ENCODE results near the gene STK11. TPM values are rescaled to one million over a fixed set of nuclear protein-coding genes. Genes with fewer than 3 reads are reported as not detected.
"Not testable (repeated sequence)": the region's sequence is repeated elsewhere in the genome, so short reads cannot be mapped to it uniquely, and the experiment has no call there.

The STK11 gene
- total RNA-seq, 4 donors from 2014 or later = 38.0 to 48.4 (median 44.2) TPM

GRCh38 chr19:1206150-1206863, 729 bp downstream of the STK11 start:
- no peak for DNase-seq (ENCODE audit: low spot score)
- TF ChIP-seq CTCF (IDR thresholded peaks at IDR 0.05) = no peak
- no peak for ATAC-seq (ENCODE audit: low FRiP score)

- no peak for ATAC-seq (ENCODE audit: low FRiP score)
- no peak for DNase-seq (ENCODE audit: low spot score)
- no peak for TF ChIP-seq CTCF (IDR thresholded peaks at IDR 0.05)
Observed at GRCh38 chr19:1206864-1207450, 1.4 kb downstream of the STK11 start.

- DNase-seq (ENCODE audit: low spot score); ATAC-seq (ENCODE audit: low FRiP score): not testable (repeated sequence)
Observed at GRCh38 chr19:1208830-1209229, 3.3 kb downstream of the STK11 start.

- TF ChIP-seq CTCF (IDR thresholded peaks at IDR 0.05) = no peak
- ATAC-seq (ENCODE audit: low FRiP score) (no peak), DNase-seq (ENCODE audit: low spot score) (no peak)
Observed at GRCh38 chr19:1210227-1210538, 4.6 kb downstream of the STK11 start.

GRCh38 chr19:1211494-1212234, 6.1 kb downstream of the STK11 start:
- ATAC-seq (ENCODE audit: low FRiP score) (no peak), DNase-seq (ENCODE audit: low spot score) (no peak)
- no peak for TF ChIP-seq CTCF (IDR thresholded peaks at IDR 0.05)

- ATAC-seq (ENCODE audit: low FRiP score) (peak; percentile 37), DNase-seq (ENCODE audit: low spot score) (no peak)
- no peak for TF ChIP-seq CTCF (IDR thresholded peaks at IDR 0.05)
Observed at GRCh38 chr19:1213391-1214286, 8.1 kb downstream of the STK11 start.

- TF ChIP-seq CTCF (IDR thresholded peaks at IDR 0.05) = no peak
- DNase-seq (ENCODE audit: low spot score) (no peak), ATAC-seq (ENCODE audit: low FRiP score) (peak; percentile 2)
Observed at GRCh38 chr19:1214299-1214861, 8.8 kb downstream of the STK11 start.
